Right lobe of liver (tissue), 4 donors: ENCODE data around the gene GJC2.

ENCODE experiments used
- CTCF ChIP-seq, 4 donors: fragments of 200-600 bp in 3 of 4; fragments of 450-650 bp in 1 of 4; IDR thresholded peaks; one replicate each; pipeline versions ENCODE4 v1.5.1 to v1.8.0; 2016 to 2022; ENCODE audit warnings: antibody characterized with exemption in 4 of 4, mild to moderate bottlenecking in 2 of 4
- POLR2A ChIP-seq: fragments of 450-650 bp; IDR thresholded peaks from one replicate; pipeline ENCODE4 v1.6.1; 2017; ENCODE audit warnings: antibody characterized with exemption, mild to moderate bottlenecking
- donor health status: DM: no; HTN: no; CAD: no.
- donor health status: DM: no; HTN: no; CAD: no.
- donor health status: DM: no; HTN: yes; CAD: no.

- TF ChIP-seq POLR2A: no peak
- no peak for TF ChIP-seq CTCF (IDR thresholded peaks at IDR 0.05)
Measured at GRCh38 chr1:228176024-228176395, 26.3 kb downstream of the GJC2 start.
